GM13977 (cell line): Measurements from ENCODE around the gene TSPY9.
"Not testable (repeated sequence)": the region's sequence is repeated elsewhere in the genome, so short reads cannot be mapped to it uniquely, and the experiment has no call there.

Experiments
- DNase-seq: peaks from one replicate; pipeline ENCODE4 v3.0.0; 2012; ENCODE audit warnings: low spot score
- in situ Hi-C: fragments of 300-500 bp; cut with MboI; formaldehyde crosslinking; loops from one replicate; pipeline ENCODE4 v1.12.0; 2022; ENCODE audit warnings: low sequenced_read_pairs, low pct_unique_long_range_greater_than_20kb, mixed read lengths, inconsistent platforms; ENCODE audit not compliant: unreplicated experiment

The TSPY9 gene

GRCh38 chrY:9486967-9487366 is at the start of gene TSPY9:
Gene TSPY9 (plus strand): TSS chrY:9487267. CDS start chrY:9487313, 46 bp downstream.
- DNase-seq, in situ Hi-C loops: not testable (repeated sequence)

GRCh38 chrY:9466655-9467054 is 20.4 kb upstream of the TSPY9 start, which contains the start of gene TSPY1:
Gene TSPY1 (plus strand): TSS chrY:9466955. CDS start chrY:9467001, 46 bp downstream.
- DNase-seq, in situ Hi-C loops: not testable (repeated sequence)

- in situ Hi-C loops, DNase-seq: not testable (repeated sequence)
Measured at GRCh38 chrY:9504396-9504795, 17.3 kb downstream of the TSPY9 start.

GRCh38 chrY:9516287-9516686 is 29.2 kb downstream of the TSPY9 start:
- in situ Hi-C loops, DNase-seq: not testable (repeated sequence)

- DNase-seq, in situ Hi-C loops: not testable (repeated sequence)
Measured at GRCh38 chrY:9527580-9527979, 40.5 kb downstream of the TSPY9 start, which contains the start of gene TSPY10. Gene TSPY10 (plus strand): TSS chrY:9527880. CDS start chrY:9527926, 46 bp downstream.
